Neuronal stem cell (in vitro differentiated cells): Measurements from ENCODE around the gene CEP95.

Experiments used
- DNase-seq: peaks from one replicate; pipeline ENCODE4 v3.0.0-alpha.2; 2013; ENCODE audit warnings: low spot score
- H2AFZ ChIP-seq: one replicate; pipeline ENCODE4 v1.6.1; 2013; ENCODE audit warnings: mild to moderate bottlenecking, low read length, inconsistent platforms
- H2AK5ac ChIP-seq: 2 replicates; pipeline ENCODE4 v1.6.1; 2013; ENCODE audit warnings: low read depth, mild to moderate bottlenecking, inconsistent platforms, low read length, moderate library complexity, mixed read lengths
- H2BK120ac ChIP-seq: 2 replicates; pipeline ENCODE4 v1.6.1; 2013; ENCODE audit warnings: low read depth, mild to moderate bottlenecking, inconsistent platforms, low read length, moderate library complexity, mixed read lengths
- H2BK12ac ChIP-seq: one replicate; pipeline ENCODE4 v1.6.1; 2013; ENCODE audit warnings: low read length, inconsistent platforms
- H2BK15ac ChIP-seq: 2 replicates; pipeline ENCODE4 v1.6.1; 2013; ENCODE audit warnings: mild to moderate bottlenecking, low read length, inconsistent platforms, mixed read lengths
- H2BK5ac ChIP-seq: one replicate; pipeline ENCODE4 v1.6.1; 2013; ENCODE audit warnings: inconsistent platforms, mild to moderate bottlenecking, low read length, moderate library complexity
- H3K14ac ChIP-seq: one replicate; pipeline ENCODE4 v1.6.1; 2013; ENCODE audit warnings: low read length, inconsistent platforms
- H3K18ac ChIP-seq: 2 replicates; pipeline ENCODE4 v1.6.1; 2013; ENCODE audit warnings: low read length, inconsistent platforms
- H3K23ac ChIP-seq: 2 replicates; pipeline ENCODE4 v1.6.1; 2013; ENCODE audit warnings: low read depth, mild to moderate bottlenecking, mixed read lengths, low read length, inconsistent platforms; ENCODE audit not compliant: poor library complexity
- H3K27ac ChIP-seq: replicated peaks from 3 replicates; pipeline ENCODE4 v1.5.1; 2013; ENCODE audit warnings: low read length, inconsistent platforms
- H3K27me3 ChIP-seq, 3 experiments: 2 replicates each; pipeline ENCODE4 v1.6.1; 2013; ENCODE audit warnings: low read length in 3 of 3, mild to moderate bottlenecking in 2 of 3, inconsistent platforms in 1 of 3, low read depth in 1 of 3, mixed read lengths in 1 of 3, moderate library complexity in 1 of 3; ENCODE audit not compliant: control insufficient read depth in 3 of 3, insufficient read depth in 3 of 3
- H3K36me3 ChIP-seq, 2 donors: replicated peaks in 1 of 2; 2 replicates each; pipeline ENCODE4 v1.6.1; 2013; ENCODE audit warnings: low read length in 2 of 2; ENCODE audit not compliant: control insufficient read depth in 2 of 2, insufficient read depth in 2 of 2
- H3K4ac ChIP-seq: 2 replicates; pipeline ENCODE4 v1.6.1; 2013; ENCODE audit warnings: inconsistent platforms, mild to moderate bottlenecking, low read length, moderate library complexity
- H3K4me1 ChIP-seq, 2 donors: 1 replicate in 1 of 2; 2 replicates in 1 of 2; pipeline ENCODE4 v1.6.1; 2013; ENCODE audit warnings: low read length in 2 of 2, low read depth in 1 of 2; ENCODE audit not compliant: control insufficient read depth in 2 of 2, insufficient read depth in 1 of 2
- H3K4me2 ChIP-seq: one replicate; pipeline ENCODE4 v1.6.1; 2013; ENCODE audit warnings: mild to moderate bottlenecking, low read length, inconsistent platforms; ENCODE audit not compliant: insufficient read depth, poor library complexity, severe bottlenecking
- H3K4me3 ChIP-seq, 2 donors: 2 replicates each; pipeline ENCODE4 v1.5.1; 2013; ENCODE audit warnings: low read length in 2 of 2, mild to moderate bottlenecking in 2 of 2, inconsistent platforms in 1 of 2, moderate library complexity in 1 of 2
- H3K79me1 ChIP-seq: one replicate; pipeline ENCODE4 v1.6.1; 2013; ENCODE audit warnings: low read depth, mild to moderate bottlenecking, inconsistent platforms, low read length, moderate library complexity
- H3K9ac ChIP-seq: one replicate; pipeline ENCODE4 v1.6.1; 2013; ENCODE audit warnings: mild to moderate bottlenecking, low read depth, low read length, inconsistent platforms; ENCODE audit not compliant: poor library complexity
- H3K9me3 ChIP-seq, 2 donors: replicated peaks in 1 of 2; 2 replicates each; pipeline versions ENCODE3 to v1.6.1; 2013; ENCODE audit warnings: low read length in 2 of 2, mild to moderate bottlenecking in 2 of 2, inconsistent platforms in 1 of 2, low read depth in 1 of 2, mixed read lengths in 1 of 2, moderate library complexity in 1 of 2; ENCODE audit not compliant: control insufficient read depth in 2 of 2, insufficient read depth in 1 of 2
- H4K8ac ChIP-seq: one replicate; pipeline ENCODE4 v1.6.1; 2013; ENCODE audit warnings: low read depth, mild to moderate bottlenecking, inconsistent platforms, low read length, moderate library complexity
- H4K91ac ChIP-seq: one replicate; pipeline ENCODE4 v1.6.1; 2013; ENCODE audit warnings: low read length, low read depth, mild to moderate bottlenecking, inconsistent platforms; ENCODE audit not compliant: poor library complexity
- WGBS, 2 donors: extraction: QIAGEN DNeasy Blood & Tissue Kit; methylation state at CpG; one replicate each; pipeline ENCODE4 v1.1.7; 2013; ENCODE audit warnings: missing lambda C conversion rate in 2 of 2, mixed read lengths in 1 of 2; ENCODE audit not compliant: insufficient read length in 2 of 2, insufficient replicate concordance in 1 of 2; ENCODE audit errors: extremely low coverage in 2 of 2; 5-methylcytosine and 5-hydroxymethylcytosine counted together

CEP95 gene

DNA sequence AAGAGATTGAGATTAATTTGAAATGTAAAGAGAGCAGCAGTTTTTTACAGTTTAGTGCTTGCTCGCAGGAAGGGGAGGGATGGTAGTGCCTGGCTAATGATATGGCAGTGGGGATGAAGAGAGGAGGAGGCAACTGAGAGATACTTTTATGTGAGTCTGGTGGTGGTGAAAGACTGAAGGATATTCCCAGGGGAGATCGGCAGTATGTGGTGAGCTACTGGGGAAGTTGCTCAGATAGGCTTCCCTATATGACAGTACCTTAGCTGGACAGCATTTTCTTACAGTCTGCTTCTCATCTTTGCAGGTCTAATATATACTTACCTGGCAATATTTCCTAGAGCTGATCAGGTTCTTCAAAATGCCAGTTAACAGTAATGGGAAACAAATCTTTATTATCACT, 8.6 kb downstream of the CEP95 start:
- Histone ChIP-seq H3K23ac (no peak overlapping the region), H4K91ac (no peak overlapping the region), H3K36me3 (peaks cover 20 to 100% of the 10 kb centered on the region in 2 donors), H3K14ac (no peak overlapping the region), H3K9me3 (no peaks in the 10 kb centered on the region), H2AFZ (no peak overlapping the region), H3K27ac (no peak overlapping the region), H3K4me3 (no peak overlapping the region), H2AK5ac (no peak overlapping the region), H3K27me3 (no peaks in the 10 kb centered on the region), H2BK15ac (no peak overlapping the region), H4K8ac (no peak overlapping the region), H3K4me2 (no peak overlapping the region), H3K79me1 (peaks cover 2% of the 10 kb centered on the region), H3K4ac (no peak overlapping the region), H3K9ac (no peak overlapping the region), H2BK12ac (no peak overlapping the region), H3K18ac (no peak overlapping the region), H2BK120ac (no peak overlapping the region), H2BK5ac (no peak overlapping the region), H3K4me1 (no peaks in the 10 kb centered on the region)
- WGBS, 2 donors, result no CpG with 5 or more reads among the region's 2 CpGs
- DNase-seq, result no peak

DNA sequence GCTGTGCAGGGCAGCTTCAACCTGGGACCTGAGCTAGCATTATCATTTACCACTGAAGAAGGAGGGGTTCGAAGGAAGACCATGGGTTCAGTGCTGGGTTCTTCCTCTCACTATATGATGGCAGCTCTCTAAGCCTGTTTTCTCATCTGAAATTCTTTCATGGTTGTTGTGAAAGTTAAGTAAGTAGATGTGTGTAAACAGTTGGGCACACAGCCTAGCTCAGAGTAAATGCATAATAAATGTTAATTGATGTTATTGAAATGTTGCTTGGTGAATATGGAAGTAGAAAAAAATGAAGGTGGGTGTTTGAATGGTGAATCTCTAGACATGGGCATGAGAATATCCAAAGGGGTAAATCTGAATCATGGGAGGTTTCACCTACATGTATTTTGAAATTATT, 9.1 kb downstream of the CEP95 start:
- Histone ChIP-seq H3K4me2 (no peak overlapping the region), H3K9ac (no peak overlapping the region), H3K4ac (no peak overlapping the region), H3K4me1 (no peaks in the 10 kb centered on the region), H2AFZ (no peak overlapping the region), H3K27ac (no peak overlapping the region), H3K9me3 (no peaks in the 10 kb centered on the region), H2AK5ac (no peak overlapping the region), H4K8ac (no peak overlapping the region), H2BK120ac (no peak overlapping the region), H2BK5ac (no peak overlapping the region), H3K14ac (no peak overlapping the region), H3K4me3 (no peak overlapping the region), H3K18ac (no peak overlapping the region), H3K36me3 (peaks cover 17 to 100% of the 10 kb centered on the region in 2 donors), H3K79me1 (peaks cover 2% of the 10 kb centered on the region), H2BK12ac (no peak overlapping the region), H3K27me3 (no peaks in the 10 kb centered on the region), H3K23ac (no peak overlapping the region), H2BK15ac (no peak overlapping the region), H4K91ac (no peak overlapping the region)
- DNase-seq, result no peak
- WGBS, 2 donors, result no CpG with 5 or more reads among the region's 1 CpG

DNA sequence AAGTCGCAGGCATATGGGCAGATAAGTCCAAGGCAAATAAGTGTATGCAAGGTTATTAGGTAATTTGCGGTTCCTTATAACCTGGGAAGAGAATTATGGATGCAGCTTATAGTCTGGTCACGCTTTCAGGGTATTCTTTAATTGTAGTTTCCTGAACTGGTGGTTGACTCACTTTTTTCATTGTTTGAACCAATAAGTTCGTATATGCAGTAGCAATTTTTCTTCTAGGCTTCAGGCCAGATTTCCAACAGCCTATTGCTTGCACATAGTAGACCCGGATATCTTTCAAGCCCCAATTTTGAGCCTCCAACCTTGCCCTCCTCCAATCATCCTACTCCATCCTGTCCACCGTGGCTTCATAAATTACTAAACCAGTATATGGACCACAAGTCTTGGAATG, 12.8 kb downstream of the CEP95 start:
- H2BK12ac ChIP-seq, result no peak overlapping the region
- no peak overlapping the region for H3K14ac ChIP-seq
- H3K9ac ChIP-seq, result no peak overlapping the region
- H3K27me3 ChIP-seq, result no peaks in the 10 kb centered on the region
- H2BK5ac ChIP-seq, result no peak overlapping the region
- no peak overlapping the region for H3K4me2 ChIP-seq
- H3K27ac ChIP-seq, result no peak overlapping the region
- no peak overlapping the region for H2BK120ac ChIP-seq
- H3K9me3 ChIP-seq, result no peaks in the 10 kb centered on the region
- no peak overlapping the region for H4K8ac ChIP-seq
- H3K4me3 ChIP-seq, result no peak overlapping the region
- H2AFZ ChIP-seq, result no peak overlapping the region
- WGBS, 2 donors, result no CpG with 5 or more reads among the region's 6 CpGs
- H2AK5ac ChIP-seq, result no peak overlapping the region
- H3K4ac ChIP-seq, result no peak overlapping the region
- H4K91ac ChIP-seq, result no peak overlapping the region
- H3K4me1 ChIP-seq, result no peaks in the 10 kb centered on the region
- no peak overlapping the region for H3K23ac ChIP-seq
- H3K36me3 ChIP-seq, result peaks cover 22 to 99% of the 10 kb centered on the region in 2 donors
- no peak overlapping the region for H2BK15ac ChIP-seq
- H3K18ac ChIP-seq, result no peak overlapping the region
- peaks cover 2% of the 10 kb centered on the region for H3K79me1 ChIP-seq
- DNase-seq, result no peak

DNA sequence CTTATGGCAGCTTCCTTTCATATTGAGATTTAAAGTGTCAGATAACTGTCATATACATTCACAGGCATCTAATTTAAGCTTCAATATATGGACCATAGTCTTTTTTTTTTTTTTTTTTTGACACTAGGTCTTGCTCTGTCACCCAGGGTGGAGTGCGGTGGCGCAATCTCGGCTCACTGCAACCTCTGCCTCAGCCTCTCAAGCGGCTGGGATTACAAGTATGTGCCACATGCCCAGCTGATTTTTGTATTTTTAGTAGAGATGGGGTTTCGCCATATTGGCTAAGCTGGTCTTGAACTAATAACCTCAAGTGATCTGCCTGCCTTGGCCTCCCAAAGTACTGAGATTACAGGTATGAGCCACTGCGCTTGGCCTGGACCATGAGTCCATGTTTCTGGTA, 13.6 kb downstream of the CEP95 start:
- no peak overlapping the region for H2BK15ac ChIP-seq
- no CpG with 5 or more reads among the region's 6 CpGs for WGBS, 2 donors
- H4K8ac ChIP-seq, result no peak overlapping the region
- H3K79me1 ChIP-seq, result peaks cover under 1% of the 10 kb centered on the region
- H2BK5ac ChIP-seq, result no peak overlapping the region
- no peak overlapping the region for H3K27ac ChIP-seq
- no peak overlapping the region for H2AK5ac ChIP-seq
- H3K23ac ChIP-seq, result no peak overlapping the region
- no peaks in the 10 kb centered on the region for H3K4me1 ChIP-seq
- no peak overlapping the region for H2BK12ac ChIP-seq
- H3K9me3 ChIP-seq, result no peaks in the 10 kb centered on the region
- no peak overlapping the region for H3K4me3 ChIP-seq
- no peak overlapping the region for H3K4me2 ChIP-seq
- H3K36me3 ChIP-seq, result peaks cover 21 to 99% of the 10 kb centered on the region in 2 donors
- no peak for DNase-seq
- no peak overlapping the region for H3K14ac ChIP-seq
- no peak overlapping the region for H2BK120ac ChIP-seq
- H3K18ac ChIP-seq, result no peak overlapping the region
- H3K9ac ChIP-seq, result no peak overlapping the region
- no peak overlapping the region for H3K4ac ChIP-seq
- H3K27me3 ChIP-seq, result no peaks in the 10 kb centered on the region
- H4K91ac ChIP-seq, result no peak overlapping the region
- no peak overlapping the region for H2AFZ ChIP-seq
